ENCODE measurements around the gene ZGRF1. TPM values are rescaled to one million over a fixed set of nuclear protein-coding genes. Genes with fewer than 3 reads are reported as not detected.

Gene ZGRF1, protein sequence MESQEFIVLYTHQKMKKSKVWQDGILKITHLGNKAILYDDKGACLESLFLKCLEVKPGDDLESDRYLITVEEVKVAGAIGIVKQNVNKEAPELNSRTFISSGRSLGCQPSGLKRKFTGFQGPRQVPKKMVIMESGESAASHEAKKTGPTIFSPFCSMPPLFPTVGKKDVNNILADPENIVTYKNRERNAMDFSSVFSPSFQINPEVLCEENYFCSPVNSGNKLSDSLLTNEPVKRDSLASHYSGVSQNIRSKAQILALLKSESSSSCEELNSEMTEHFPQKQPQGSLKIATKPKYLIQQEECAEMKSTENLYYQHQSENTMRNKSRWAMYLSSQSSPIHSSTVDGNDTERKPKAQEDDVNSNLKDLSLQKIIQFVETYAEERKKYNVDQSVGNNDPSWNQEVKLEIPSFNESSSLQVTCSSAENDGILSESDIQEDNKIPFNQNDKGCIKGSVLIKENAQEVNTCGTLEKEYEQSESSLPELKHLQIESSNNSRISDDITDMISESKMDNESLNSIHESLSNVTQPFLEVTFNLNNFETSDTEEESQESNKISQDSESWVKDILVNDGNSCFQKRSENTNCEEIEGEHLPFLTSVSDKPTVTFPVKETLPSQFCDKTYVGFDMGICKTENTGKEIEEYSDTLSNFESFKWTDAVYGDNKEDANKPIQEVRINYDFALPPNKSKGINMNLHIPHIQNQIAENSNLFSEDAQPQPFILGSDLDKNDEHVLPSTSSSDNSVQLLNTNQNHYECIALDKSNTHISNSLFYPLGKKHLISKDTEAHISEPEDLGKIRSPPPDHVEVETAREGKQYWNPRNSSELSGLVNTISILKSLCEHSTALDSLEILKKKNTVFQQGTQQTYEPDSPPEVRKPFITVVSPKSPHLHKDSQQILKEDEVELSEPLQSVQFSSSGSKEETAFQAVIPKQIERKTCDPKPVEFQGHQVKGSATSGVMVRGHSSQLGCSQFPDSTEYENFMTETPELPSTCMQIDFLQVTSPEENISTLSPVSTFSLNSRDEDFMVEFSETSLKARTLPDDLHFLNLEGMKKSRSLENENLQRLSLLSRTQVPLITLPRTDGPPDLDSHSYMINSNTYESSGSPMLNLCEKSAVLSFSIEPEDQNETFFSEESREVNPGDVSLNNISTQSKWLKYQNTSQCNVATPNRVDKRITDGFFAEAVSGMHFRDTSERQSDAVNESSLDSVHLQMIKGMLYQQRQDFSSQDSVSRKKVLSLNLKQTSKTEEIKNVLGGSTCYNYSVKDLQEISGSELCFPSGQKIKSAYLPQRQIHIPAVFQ (N-terminal part only)
- total RNA-seq (ENCODE audit: low replicate concordance): 89.2 and 128 TPM in 2 replicates

DNA sequence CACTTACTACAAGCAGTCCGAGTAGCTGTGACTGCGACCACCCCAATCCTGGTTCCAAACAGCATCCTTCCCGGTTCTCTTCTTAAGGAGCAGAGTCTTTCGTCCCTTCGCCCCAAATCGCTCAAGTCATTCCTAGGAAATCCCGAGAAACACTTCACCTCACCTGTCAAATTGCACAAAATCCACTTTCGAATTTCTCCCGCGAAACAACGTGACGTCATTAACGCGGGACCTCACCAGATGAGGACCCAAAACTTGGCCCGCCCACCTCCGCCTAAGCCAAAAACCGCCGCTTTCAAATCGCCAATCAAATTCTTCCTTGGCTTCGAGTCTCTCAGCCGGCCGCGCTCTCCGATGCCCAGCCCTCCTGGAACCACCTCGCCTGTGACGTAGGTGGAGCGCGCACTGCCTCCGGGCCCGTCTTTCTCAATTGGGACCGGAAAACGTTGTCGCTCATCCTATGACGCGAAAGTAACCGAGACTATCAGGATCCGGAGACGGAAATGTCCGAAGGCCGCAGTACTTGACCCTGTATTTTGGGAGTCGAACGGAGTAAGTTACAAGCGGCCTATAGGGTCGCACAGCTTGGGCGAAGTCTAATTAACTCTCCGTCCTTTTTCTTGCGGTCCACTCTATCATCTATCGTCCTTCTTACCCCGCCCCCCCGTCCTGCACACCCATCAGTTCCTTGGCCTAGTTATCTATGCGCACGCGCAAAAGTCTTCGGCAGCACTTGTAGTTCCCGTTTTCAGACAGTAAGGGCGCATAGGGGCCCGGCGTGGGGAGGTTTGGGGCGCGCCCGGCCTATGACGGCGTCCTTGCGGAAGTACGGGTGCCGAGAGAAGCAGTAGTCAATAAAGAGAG, at the start of gene ZGRF1, which contains the start of gene LARP7:
ZGRF1 (minus strand) TSS at position 222 of the 864 bp plus-strand sequence. CDS start 3,733 bp downstream, outside the sequence.
LARP7 (plus strand) TSS at position 456 of the 864 bp plus-strand sequence. CDS start 7,527 bp downstream, outside the sequence.
- H3K27me3 Mint-ChIP-seq (ENCODE audit: insufficient read depth, low read depth): peaks cover 2% of the 10 kb centered on the region
- peak within 1 kb of the TSS; percentile 93 for H3K4me3 ChIP-seq
- peak within 1 kb of the TSS; percentile 86 for H3K9ac ChIP-seq
- H3K36me3 ChIP-seq: peaks cover 8% of the 10 kb centered on the region
- DNase-seq (ENCODE audit: low spot score): peak; percentile 99
- H3K4me3 Mint-ChIP-seq: no peak within 1 kb of the TSS
- H3K27ac Mint-ChIP-seq: no peak within 1 kb of the TSS
- H3K9me3 Mint-ChIP-seq: no peaks in the 10 kb centered on the region
- H3K9me3 ChIP-seq (ENCODE audit: low read depth): no peaks in the 10 kb centered on the region
- H3K27ac ChIP-seq: peak within 1 kb of the TSS; percentile 94
- H4K20me1 ChIP-seq (ENCODE audit: low read depth): no peaks in the 10 kb centered on the region
- H3K79me2 ChIP-seq (ENCODE audit: low read depth): peaks cover 93% of the 10 kb centered on the region
- H3K4me2 ChIP-seq: peak within 1 kb of the TSS; percentile 99
- peaks cover 8% of the 10 kb centered on the region for H3K4me1 Mint-ChIP-seq
- peaks cover 75% of the 10 kb centered on the region for H3F3A ChIP-seq (ENCODE audit: low read depth)
- no peaks in the 10 kb centered on the region for H3K27me3 ChIP-seq
- TF ChIP-seq EZH2 (IDR thresholded peaks at IDR 0.05): no peak
- TF ChIP-seq, protein P1, sequence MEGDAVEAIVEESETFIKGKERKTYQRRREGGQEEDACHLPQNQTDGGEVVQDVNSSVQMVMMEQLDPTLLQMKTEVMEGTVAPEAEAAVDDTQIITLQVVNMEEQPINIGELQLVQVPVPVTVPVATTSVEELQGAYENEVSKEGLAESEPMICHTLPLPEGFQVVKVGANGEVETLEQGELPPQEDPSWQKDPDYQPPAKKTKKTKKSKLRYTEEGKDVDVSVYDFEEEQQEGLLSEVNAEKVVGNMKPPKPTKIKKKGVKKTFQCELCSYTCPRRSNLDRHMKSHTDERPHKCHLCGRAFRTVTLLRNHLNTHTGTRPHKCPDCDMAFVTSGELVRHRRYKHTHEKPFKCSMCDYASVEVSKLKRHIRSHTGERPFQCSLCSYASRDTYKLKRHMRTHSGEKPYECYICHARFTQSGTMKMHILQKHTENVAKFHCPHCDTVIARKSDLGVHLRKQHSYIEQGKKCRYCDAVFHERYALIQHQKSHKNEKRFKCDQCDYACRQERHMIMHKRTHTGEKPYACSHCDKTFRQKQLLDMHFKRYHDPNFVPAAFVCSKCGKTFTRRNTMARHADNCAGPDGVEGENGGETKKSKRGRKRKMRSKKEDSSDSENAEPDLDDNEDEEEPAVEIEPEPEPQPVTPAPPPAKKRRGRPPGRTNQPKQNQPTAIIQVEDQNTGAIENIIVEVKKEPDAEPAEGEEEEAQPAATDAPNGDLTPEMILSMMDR (IDR thresholded peaks at IDR 0.05): peak; percentile 82
- H3K36me3 Mint-ChIP-seq: peaks cover 2% of the 10 kb centered on the region
- H3K4me1 ChIP-seq: peaks cover 24% of the 10 kb centered on the region
- peak within 1 kb of the TSS; percentile 92 for H2AFZ ChIP-seq (replicated peaks)

DNA sequence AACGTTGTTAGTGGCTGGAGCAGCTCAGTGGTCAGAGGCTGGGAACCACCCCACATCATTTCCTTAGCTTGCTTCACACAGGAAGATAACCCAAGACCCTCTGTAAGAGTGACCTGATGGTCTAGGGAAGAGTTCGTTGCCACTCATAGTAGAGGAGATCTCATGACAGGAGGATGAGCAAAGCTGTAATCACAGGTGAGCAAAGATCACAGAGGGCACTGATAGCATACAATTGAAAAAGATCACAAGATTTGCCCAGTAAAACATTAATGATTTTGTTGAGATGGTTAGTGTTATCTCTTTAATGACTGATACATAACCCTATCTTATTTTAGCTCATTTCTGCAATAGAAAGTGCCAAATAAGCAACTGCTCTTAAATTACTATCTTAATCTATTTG, 44.3 kb upstream of the ZGRF1 start:
- Mint-ChIP-seq H3K27ac (no peak overlapping the region), H3K4me3 (no peak overlapping the region), H3K9me3 (no peaks in the 10 kb centered on the region), H3K4me1 (no peaks in the 10 kb centered on the region), H3K27me3 (ENCODE audit: insufficient read depth, low read depth) (no peaks in the 10 kb centered on the region), H3K36me3 (no peaks in the 10 kb centered on the region)
- Histone ChIP-seq H3K4me2 (no peak overlapping the region), H2AFZ (replicated peaks) (no peak overlapping the region), H3K79me2 (ENCODE audit: low read depth) (no peaks in the 10 kb centered on the region), H3K27me3 (no peaks in the 10 kb centered on the region), H4K20me1 (ENCODE audit: low read depth) (no peaks in the 10 kb centered on the region), H3K4me3 (no peak overlapping the region), H3K27ac (no peak overlapping the region), H3F3A (ENCODE audit: low read depth) (peaks cover 10% of the 10 kb centered on the region), H3K4me1 (no peaks in the 10 kb centered on the region), H3K36me3 (no peaks in the 10 kb centered on the region), H3K9ac (no peak overlapping the region), H3K9me3 (ENCODE audit: low read depth) (no peaks in the 10 kb centered on the region)
- DNase-seq (ENCODE audit: low spot score): no peak
- no peak for TF ChIP-seq EZH2phosphoT487 (IDR thresholded peaks at IDR 0.05)

DNA sequence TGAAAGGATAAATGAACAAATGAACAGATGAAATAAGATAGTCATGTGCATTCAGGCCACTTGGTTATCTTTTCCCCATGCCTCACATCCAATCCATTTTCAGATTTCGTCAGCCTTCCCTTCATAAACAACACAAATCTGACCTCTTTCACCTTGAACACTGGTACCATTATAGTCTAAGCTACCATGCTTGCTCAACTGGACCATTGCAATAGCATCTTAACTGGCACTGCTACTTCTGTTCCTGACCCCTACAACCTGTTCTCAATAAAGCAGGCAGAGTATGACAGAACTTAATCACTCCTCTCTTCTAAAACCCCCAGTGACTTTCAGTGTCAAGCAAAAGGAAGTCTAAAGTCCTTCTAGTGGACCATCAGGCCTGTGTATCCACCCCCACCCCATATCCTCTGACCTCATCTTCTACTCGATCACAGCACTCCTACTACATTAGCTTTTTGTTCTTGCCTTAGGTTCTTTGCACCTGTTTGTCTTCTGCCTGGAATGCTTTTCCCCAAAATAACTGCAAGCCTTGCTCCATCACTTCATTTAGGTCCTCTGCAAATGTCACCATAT, 40.9 kb upstream of the ZGRF1 start:
- Mint-ChIP-seq H3K9me3 (no peaks in the 10 kb centered on the region), H3K4me3 (no peak overlapping the region), H3K4me1 (no peaks in the 10 kb centered on the region), H3K36me3 (no peaks in the 10 kb centered on the region), H3K27me3 (ENCODE audit: insufficient read depth, low read depth) (no peaks in the 10 kb centered on the region), H3K27ac (no peak overlapping the region)
- Histone ChIP-seq H3K27ac (no peak overlapping the region), H3K4me2 (no peak overlapping the region), H3K27me3 (no peaks in the 10 kb centered on the region), H3K4me1 (no peaks in the 10 kb centered on the region), H3K79me2 (ENCODE audit: low read depth) (no peaks in the 10 kb centered on the region), H3F3A (ENCODE audit: low read depth) (peaks cover 12% of the 10 kb centered on the region), H3K36me3 (no peaks in the 10 kb centered on the region), H3K9me3 (ENCODE audit: low read depth) (no peaks in the 10 kb centered on the region), H3K4me3 (no peak overlapping the region), H3K9ac (no peak overlapping the region), H4K20me1 (ENCODE audit: low read depth) (no peaks in the 10 kb centered on the region), H2AFZ (replicated peaks) (peak overlapping the region; percentile 69)
- TF ChIP-seq EZH2phosphoT487 (IDR thresholded peaks at IDR 0.05): no peak
- TF ChIP-seq, protein P1 (IDR thresholded peaks at IDR 0.05): no peak
- TF ChIP-seq EZH2 (IDR thresholded peaks at IDR 0.05): no peak
- no peak for DNase-seq (ENCODE audit: low spot score)
